ENCODE data around the gene CUL7.

The CUL7 gene

GRCh38 chr6:43078691-43079090, 25.0 kb upstream of the CUL7 start:
- DNase-seq, result no peak
- intact Hi-C loops (cut with DNase I), result no loop called here

- intact Hi-C loops (cut with DNase I), result no loop called here
- no peak for DNase-seq
Observed at GRCh38 chr6:43077981-43078511, 24.4 kb upstream of the CUL7 start.

- no peak for DNase-seq
- intact Hi-C loops (cut with DNase I), result no loop called here
Observed at GRCh38 chr6:43077333-43077809, 23.7 kb upstream of the CUL7 start.

- intact Hi-C loops (cut with DNase I), result no loop called here
- DNase-seq, result peak in 3 of 42 donors; percentile 18 to 34 (median 19)
Observed at GRCh38 chr6:43076464-43077332, 23.0 kb upstream of the CUL7 start.

GRCh38 chr6:43075670-43076463, 22.2 kb upstream of the CUL7 start, which contains the start of gene PTK7:
Gene PTK7 (plus strand): TSS chr6:43076314. CDS start chr6:43076489, 175 bp downstream.
- DNase-seq, result peak in 39 of 42 donors; percentile 19 to 75 (median 51)
- intact Hi-C loops (cut with DNase I), result no loop called here

GRCh38 chr6:43074847-43075669, 21.4 kb upstream of the CUL7 start:
- no peak for DNase-seq
- intact Hi-C loops (cut with DNase I), result no loop called here

GRCh38 chr6:43070028-43070632, 16.5 kb upstream of the CUL7 start:
- peak in 1 of 42 donors; percentile 8 for DNase-seq
- intact Hi-C loops (cut with DNase I), result no loop called here

- no peak for DNase-seq
- intact Hi-C loops (cut with DNase I), result no loop called here
Observed at GRCh38 chr6:43062818-43063217, 9.2 kb upstream of the CUL7 start.

GRCh38 chr6:43061861-43062260, 8.2 kb upstream of the CUL7 start:
- intact Hi-C loops (cut with DNase I), result no loop called here

GRCh38 chr6:43060755-43061633, 7.3 kb upstream of the CUL7 start:
- DNase-seq, result no peak
- intact Hi-C loops (cut with DNase I), result no loop called here

More at GRCh38 chr6:43061861-43062260, 8.2 kb upstream of the CUL7 start:
- no peak for DNase-seq

- no peak for DNase-seq
- intact Hi-C loops (cut with DNase I), result no loop called here
Observed at GRCh38 chr6:43060034-43060754, 6.5 kb upstream of the CUL7 start.

GRCh38 chr6:43059168-43060033, 5.8 kb upstream of the CUL7 start, which contains the start of the genes KLC4 and MRPL2:
Gene KLC4 (plus strand): TSS chr6:43059631. CDS start chr6:43061336, 1,705 bp downstream.
Gene MRPL2 (minus strand): TSS chr6:43059434. CDS start chr6:43059381, 53 bp downstream.
- peak; percentile 96 to 100 (median 99) for DNase-seq

GRCh38 chr6:43058531-43058930, 4.9 kb upstream of the CUL7 start:
- intact Hi-C loops (cut with DNase I), result loop anchor here (2.0 to 5.0 kb wide), 2 partner anchors 46 to 124 kb away; partner anchors contain the start of genes CUL9 and MEA1
- no peak for DNase-seq

More at GRCh38 chr6:43059168-43060033, 5.8 kb upstream of the CUL7 start, which contains the start of the genes KLC4 and MRPL2:
- intact Hi-C loops (cut with DNase I), result loop anchor here (2.0 to 5.0 kb wide), 2 partner anchors 47 to 123 kb away; partner anchors contain the start of genes CUL9 and MEA1

- intact Hi-C loops (cut with DNase I), result loop anchor here (5.0 kb wide), 1 partner anchor 126 kb away; the partner anchor contains the start of gene CUL9
- DNase-seq, result no peak
Observed at GRCh38 chr6:43055966-43056365, 2.3 kb upstream of the CUL7 start.

Measured in head of caudate nucleus (tissue), 42 donors.